RKO (cell line): ENCODE results near the gene LRRC3B.
"Not testable (repeated sequence)": the region's sequence is repeated elsewhere in the genome, so short reads cannot be mapped to it uniquely, and the experiment has no call there.

Source experiments
- DNase-seq: peaks from one replicate; pipeline ENCODE4 v3.0.0-alpha.2; 2016; ENCODE audit warnings: low spot score

The LRRC3B gene

GRCh38 chr3:26622621-26623418 is at the start of gene LRRC3B:
LRRC3B (plus strand) TSS chr3:26622772; CDS start chr3:26709673, 86,901 bp downstream.
- DNase-seq, result no peak

- DNase-seq, result no peak
Measured at GRCh38 chr3:26574766-26575165, 47.8 kb upstream of the LRRC3B start.

GRCh38 chr3:26579116-26579515 is 43.5 kb upstream of the LRRC3B start:
- no peak for DNase-seq

- no peak for DNase-seq
Measured at GRCh38 chr3:26587571-26587970, 35.0 kb upstream of the LRRC3B start.

GRCh38 chr3:26588931-26589330 is 33.6 kb upstream of the LRRC3B start:
- DNase-seq, result no peak

GRCh38 chr3:26589678-26590077 is 32.9 kb upstream of the LRRC3B start:
- DNase-seq, result no peak

GRCh38 chr3:26590919-26591484 is 31.6 kb upstream of the LRRC3B start:
- no peak for DNase-seq

- no peak for DNase-seq
Measured at GRCh38 chr3:26591926-26592325, 30.6 kb upstream of the LRRC3B start.

- no peak for DNase-seq
Measured at GRCh38 chr3:26592451-26592850, 30.1 kb upstream of the LRRC3B start.

- no peak for DNase-seq
Measured at GRCh38 chr3:26596335-26596734, 26.2 kb upstream of the LRRC3B start.

- DNase-seq, result not testable (repeated sequence)
Measured at GRCh38 chr3:26603311-26603710, 19.3 kb upstream of the LRRC3B start.

GRCh38 chr3:26603771-26604170 is 18.8 kb upstream of the LRRC3B start:
- not testable (repeated sequence) for DNase-seq

- DNase-seq, result no peak
Measured at GRCh38 chr3:26614006-26614685, 8.4 kb upstream of the LRRC3B start.

- no peak for DNase-seq
Measured at GRCh38 chr3:26621176-26621575, 1.4 kb upstream of the LRRC3B start.

GRCh38 chr3:26621906-26622620 is 509 bp upstream of the LRRC3B start:
- DNase-seq, result no peak

- DNase-seq, result no peak
Measured at GRCh38 chr3:26623419-26624208, 1.0 kb downstream of the LRRC3B start.

GRCh38 chr3:26624209-26624765 is 1.7 kb downstream of the LRRC3B start:
- no peak for DNase-seq

GRCh38 chr3:26625187-26625586 is 2.6 kb downstream of the LRRC3B start:
- DNase-seq, result no peak

GRCh38 chr3:26627080-26627479 is 4.5 kb downstream of the LRRC3B start:
- no peak for DNase-seq

- DNase-seq, result no peak
Measured at GRCh38 chr3:26628915-26629314, 6.3 kb downstream of the LRRC3B start.

- DNase-seq, result no peak
Measured at GRCh38 chr3:26630669-26631389, 8.3 kb downstream of the LRRC3B start.
